SJCRH30 (cell line): Measurements from ENCODE around the gene HARS2. TPM values are rescaled to one million over a fixed set of nuclear protein-coding genes. Genes with fewer than 3 reads are reported as not detected.
"Not testable (repeated sequence)": the region's sequence is repeated elsewhere in the genome, so short reads cannot be mapped to it uniquely, and the experiment has no call there.

ENCODE experiments used
- DNase-seq, 2 experiments: peaks; one replicate each; pipeline ENCODE4 v3.0.0-alpha.2; 2015 to 2020
- H3K27ac ChIP-seq: fragments of 250-450 bp; sonication (Bioruptor Pico); 2 replicates; pipeline ENCODE4 v1.5.1; 2020; ENCODE audit warnings: mild to moderate bottlenecking, moderate library complexity
- H3K27me3 ChIP-seq: fragments of 250-450 bp; sonication (Bioruptor Pico); 2 replicates; pipeline ENCODE4 v1.5.1; 2020; ENCODE audit warnings: mild to moderate bottlenecking, moderate library complexity
- H3K36me3 ChIP-seq: fragments of 250-450 bp; sonication (Bioruptor Pico); 2 replicates; pipeline ENCODE4 v1.5.1; 2020; ENCODE audit warnings: mild to moderate bottlenecking, moderate library complexity
- H3K4me1 ChIP-seq: fragments of 250-450 bp; sonication (Bioruptor Pico); 2 replicates; pipeline ENCODE4 v1.5.1; 2020; ENCODE audit warnings: mild to moderate bottlenecking, moderate library complexity
- H3K4me3 ChIP-seq: fragments of 250-450 bp; sonication (Bioruptor Pico); 2 replicates; pipeline ENCODE4 v1.5.1; 2020; ENCODE audit warnings: mild to moderate bottlenecking, moderate library complexity
- H3K9me3 ChIP-seq: fragments of 250-450 bp; sonication (Bioruptor Pico); replicated peaks from 2 replicates; pipeline ENCODE4 v1.5.1; 2020; ENCODE audit warnings: mild to moderate bottlenecking, moderate library complexity
- total RNA-seq: library from RNA; depleted of rRNA; stranded (reverse); fragments of >200 nt; shearing (Covaris generic); gene quantifications from 2 replicates; pipeline ENCODE4 v1.2.3, GENCODE V29; 2014; rRNA removed

Gene HARS2, protein sequence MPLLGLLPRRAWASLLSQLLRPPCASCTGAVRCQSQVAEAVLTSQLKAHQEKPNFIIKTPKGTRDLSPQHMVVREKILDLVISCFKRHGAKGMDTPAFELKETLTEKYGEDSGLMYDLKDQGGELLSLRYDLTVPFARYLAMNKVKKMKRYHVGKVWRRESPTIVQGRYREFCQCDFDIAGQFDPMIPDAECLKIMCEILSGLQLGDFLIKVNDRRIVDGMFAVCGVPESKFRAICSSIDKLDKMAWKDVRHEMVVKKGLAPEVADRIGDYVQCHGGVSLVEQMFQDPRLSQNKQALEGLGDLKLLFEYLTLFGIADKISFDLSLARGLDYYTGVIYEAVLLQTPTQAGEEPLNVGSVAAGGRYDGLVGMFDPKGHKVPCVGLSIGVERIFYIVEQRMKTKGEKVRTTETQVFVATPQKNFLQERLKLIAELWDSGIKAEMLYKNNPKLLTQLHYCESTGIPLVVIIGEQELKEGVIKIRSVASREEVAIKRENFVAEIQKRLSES
- 27.1 TPM in 2 replicates for total RNA-seq

DNA sequence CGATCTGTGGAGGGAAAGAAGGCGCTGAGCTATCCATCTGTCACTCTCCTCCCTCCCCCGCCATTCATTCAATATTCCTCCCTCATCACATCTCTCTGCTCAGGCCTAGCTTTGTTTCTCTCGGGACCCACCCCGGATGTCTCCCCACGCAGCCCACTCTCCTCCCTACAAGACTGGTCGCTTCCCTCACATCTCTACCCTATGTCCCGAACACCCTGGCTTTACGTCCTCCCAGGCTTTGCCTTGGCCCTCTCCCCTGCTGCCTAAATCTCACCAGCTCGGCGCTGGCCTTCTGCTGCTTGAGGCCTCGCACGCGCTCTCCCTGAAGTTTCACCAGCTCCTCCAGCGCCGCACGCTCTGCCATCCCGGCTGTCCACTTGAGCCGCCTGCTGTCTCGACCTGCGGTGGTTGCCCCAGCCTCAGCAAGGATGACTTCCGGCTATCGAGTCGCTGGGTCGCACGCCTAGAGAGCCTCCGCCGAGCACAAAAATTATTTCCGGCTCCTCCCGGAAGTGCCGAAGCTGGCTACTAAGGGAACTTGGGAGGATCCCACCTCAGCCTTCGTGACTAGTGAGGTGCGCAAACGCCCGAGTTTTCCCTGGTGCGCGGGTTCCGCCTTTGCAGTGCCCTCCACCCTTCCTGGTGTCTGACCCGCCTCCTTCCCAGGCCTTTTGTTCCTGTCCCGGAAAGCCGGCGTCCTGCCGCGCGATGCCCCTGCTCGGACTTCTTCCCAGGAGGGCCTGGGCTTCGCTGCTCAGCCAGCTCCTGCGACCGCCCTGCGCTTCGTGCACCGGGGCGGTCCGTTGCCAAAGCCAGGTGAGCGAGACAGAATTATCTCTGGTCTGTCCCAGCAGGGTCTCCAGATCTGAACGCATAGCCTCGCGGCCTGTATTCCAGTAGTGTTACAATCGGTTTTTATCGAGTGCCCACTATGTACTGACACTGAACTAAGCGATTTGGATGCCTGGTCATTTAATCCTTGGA lies at the start of gene HARS2, which contains the start of gene HARS1:
Gene HARS2, plus strand, starts transcription at position 515 of the 984 bp plus-strand sequence. Its CDS starts 194 bp downstream, at position 709.
Gene HARS1, minus strand, starts transcription at position 430 of the 984 bp plus-strand sequence. Its CDS starts 66 bp downstream, at position 364.
- Histone ChIP-seq H3K36me3 (peaks cover 14% of the 10 kb centered on the region), H3K9me3 (no peaks in the 10 kb centered on the region), H3K27ac (peak within 1 kb of the TSS; percentile 48), H3K4me3 (peak within 1 kb of the TSS; percentile 67), H3K27me3 (no peaks in the 10 kb centered on the region), H3K4me1 (no peaks in the 10 kb centered on the region; the same call in 1 of the 2 replicates)
- DNase-seq = peak; percentile 95

GRCh38 chr5:140641716-140642115 lies 49.5 kb upstream of the HARS2 start:
- Histone ChIP-seq H3K36me3 (peaks cover 12% of the 10 kb centered on the region), H3K27ac (no peak overlapping the region), H3K9me3 (no peaks in the 10 kb centered on the region), H3K4me1 (peaks cover 9% of the 10 kb centered on the region), H3K27me3 (no peaks in the 10 kb centered on the region), H3K4me3 (no peak overlapping the region)
- DNase-seq = no peak

DNA sequence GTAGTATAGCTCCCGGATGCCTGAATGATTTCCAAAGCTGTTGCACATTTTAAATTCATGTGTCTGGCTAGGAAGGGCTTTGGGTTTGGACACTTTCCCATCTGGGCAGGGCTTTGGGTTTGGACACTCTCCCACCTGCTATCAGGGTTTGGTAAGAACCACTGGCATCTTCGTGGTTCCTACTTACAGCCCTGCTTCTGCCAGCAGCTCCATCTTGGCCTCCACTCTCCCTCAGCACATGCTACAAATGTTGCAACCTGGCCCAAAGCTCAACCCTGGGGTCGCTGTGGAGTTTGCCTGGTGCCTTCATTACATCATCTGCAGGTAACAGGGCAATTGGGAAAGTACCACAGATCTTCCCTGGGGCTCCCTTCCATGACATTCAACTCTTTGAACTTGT lies 48.5 kb upstream of the HARS2 start:
- no peaks in the 10 kb centered on the region for H3K9me3 ChIP-seq
- H3K27ac ChIP-seq = no peak overlapping the region
- peaks cover 9% of the 10 kb centered on the region for H3K4me1 ChIP-seq
- H3K36me3 ChIP-seq = peaks cover 12% of the 10 kb centered on the region
- DNase-seq = no peak
- H3K27me3 ChIP-seq = no peaks in the 10 kb centered on the region
- no peak overlapping the region for H3K4me3 ChIP-seq

- peaks cover 30% of the 10 kb centered on the region for H3K36me3 ChIP-seq
- DNase-seq = no peak
- no peaks in the 10 kb centered on the region for H3K27me3 ChIP-seq
- H3K4me3 ChIP-seq = peak overlapping the region; percentile 72
- peaks cover 5% of the 10 kb centered on the region; the same call in 1 of the 2 replicates for H3K4me1 ChIP-seq
- peak overlapping the region; percentile 15; the same call in 1 of the 2 replicates for H3K27ac ChIP-seq
- H3K9me3 ChIP-seq = no peaks in the 10 kb centered on the region
Measured at GRCh38 chr5:140647042-140647419, 44.2 kb upstream of the HARS2 start.

DNA sequence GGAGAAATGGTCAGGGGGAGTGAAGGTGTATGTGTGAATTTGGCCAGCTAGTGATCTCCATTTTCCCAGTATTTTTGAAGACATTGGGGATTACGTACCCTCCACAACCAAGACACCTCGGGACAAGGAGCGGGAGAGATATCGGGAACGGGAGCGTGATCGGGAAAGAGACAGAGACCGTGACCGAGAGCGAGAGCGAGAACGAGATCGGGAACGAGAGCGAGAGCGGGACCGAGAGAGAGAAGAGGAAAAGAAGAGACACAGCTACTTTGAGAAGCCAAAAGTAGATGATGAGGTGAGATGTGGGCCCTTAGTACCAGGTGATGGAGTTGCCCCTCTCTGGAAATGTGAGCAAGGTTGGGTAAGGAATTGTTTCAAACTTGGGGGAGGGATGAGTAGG lies 32.4 kb upstream of the HARS2 start:
- Histone ChIP-seq H3K27ac (no peak overlapping the region), H3K36me3 (peaks cover 79% of the 10 kb centered on the region), H3K4me1 (no peaks in the 10 kb centered on the region), H3K4me3 (no peak overlapping the region), H3K9me3 (no peaks in the 10 kb centered on the region), H3K27me3 (no peaks in the 10 kb centered on the region)
- no peak for DNase-seq

DNA sequence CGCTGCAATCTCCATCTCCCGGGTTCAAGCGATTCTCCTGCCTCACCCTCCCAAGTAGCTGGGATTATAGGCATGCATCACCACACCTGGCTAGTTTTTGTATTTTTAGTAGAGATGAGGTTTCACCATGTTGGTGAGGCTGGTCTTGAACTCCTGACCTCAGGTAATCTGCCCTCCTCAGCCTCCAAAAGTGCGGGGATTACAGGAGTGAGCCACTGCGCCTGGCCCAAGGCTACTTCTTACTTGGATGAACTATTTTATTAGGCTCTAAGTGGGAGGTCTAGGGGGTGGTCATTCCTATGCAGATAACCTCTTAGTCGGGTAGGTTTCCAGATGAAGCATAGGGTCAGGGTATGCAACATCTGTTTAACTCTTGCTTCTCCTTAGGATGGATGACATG lies 30.9 kb upstream of the HARS2 start:
- not testable (repeated sequence) for H3K27ac ChIP-seq, H3K27me3 ChIP-seq, H3K4me3 ChIP-seq, H3K4me1 ChIP-seq, H3K9me3 ChIP-seq, DNase-seq
- peaks cover 65% of the 10 kb centered on the region for H3K36me3 ChIP-seq

GRCh38 chr5:140664030-140664358 lies 27.3 kb upstream of the HARS2 start:
- peaks cover 39% of the 10 kb centered on the region for H3K36me3 ChIP-seq
- peak overlapping the region; percentile 77 for H3K4me3 ChIP-seq
- no peaks in the 10 kb centered on the region for H3K9me3 ChIP-seq
- H3K27ac ChIP-seq = peak overlapping the region; percentile 70
- DNase-seq = no peak
- no peaks in the 10 kb centered on the region for H3K27me3 ChIP-seq
- H3K4me1 ChIP-seq = no peaks in the 10 kb centered on the region

DNA sequence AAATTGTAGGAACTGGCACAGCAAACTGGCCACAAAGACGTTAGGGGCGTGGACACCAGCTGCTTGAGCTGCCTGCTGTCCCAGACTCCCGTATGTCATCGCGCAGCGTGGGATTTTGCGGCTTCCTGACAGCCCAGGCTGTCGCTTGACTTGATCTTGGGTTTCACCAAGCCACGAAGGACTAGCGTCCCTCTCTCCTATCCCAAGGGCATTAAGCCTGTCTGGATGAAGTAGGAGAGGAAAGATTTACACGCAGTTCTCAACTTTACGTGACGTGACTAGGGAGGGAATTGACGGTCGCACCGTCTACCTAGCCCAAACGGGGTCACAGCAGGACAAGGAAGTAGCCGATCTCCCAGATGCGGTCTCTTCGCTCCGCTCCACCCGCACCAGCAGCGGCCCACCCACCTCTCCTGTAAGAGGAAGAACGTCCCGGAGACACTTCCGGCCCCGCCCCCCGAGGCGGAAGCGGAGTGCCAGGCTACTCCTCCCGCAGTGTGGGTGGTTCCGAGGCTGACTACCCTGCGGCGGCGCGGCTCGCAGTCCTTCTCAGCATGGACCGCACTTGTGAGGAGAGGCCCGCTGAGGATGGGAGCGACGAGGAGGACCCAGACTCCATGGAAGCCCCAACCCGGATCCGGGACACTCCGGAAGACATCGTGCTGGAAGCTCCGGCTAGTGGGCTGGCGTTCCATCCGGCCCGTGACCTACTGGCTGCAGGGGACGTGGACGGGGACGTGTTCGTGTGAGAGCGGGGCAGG lies 26.7 kb upstream of the HARS2 start, which contains the start of gene WDR55:
Gene WDR55, plus strand, starts transcription at position 546 of the 761 bp plus-strand sequence. Its CDS starts 9 bp downstream, at position 555.
- peak within 1 kb of the TSS; percentile 77 for H3K4me3 ChIP-seq
- no peaks in the 10 kb centered on the region for H3K4me1 ChIP-seq
- H3K36me3 ChIP-seq = peaks cover 39% of the 10 kb centered on the region
- peak within 1 kb of the TSS; percentile 70 for H3K27ac ChIP-seq
- no peaks in the 10 kb centered on the region for H3K9me3 ChIP-seq
- DNase-seq = peak; percentile 96 to 98
- no peaks in the 10 kb centered on the region for H3K27me3 ChIP-seq

GRCh38 chr5:140671035-140671434 lies 20.2 kb upstream of the HARS2 start:
- H3K4me3 ChIP-seq, H3K27me3 ChIP-seq, H3K4me1 ChIP-seq, H3K27ac ChIP-seq, DNase-seq, H3K9me3 ChIP-seq: not testable (repeated sequence)
- peaks cover 54% of the 10 kb centered on the region for H3K36me3 ChIP-seq

- Histone ChIP-seq H3K27ac (no peak overlapping the region), H3K9me3 (no peaks in the 10 kb centered on the region), H3K27me3 (no peaks in the 10 kb centered on the region), H3K4me1 (no peaks in the 10 kb centered on the region), H3K36me3 (peaks cover 59% of the 10 kb centered on the region), H3K4me3 (no peak overlapping the region)
- no peak for DNase-seq
Measured at GRCh38 chr5:140671472-140672125, 19.7 kb upstream of the HARS2 start.

DNA sequence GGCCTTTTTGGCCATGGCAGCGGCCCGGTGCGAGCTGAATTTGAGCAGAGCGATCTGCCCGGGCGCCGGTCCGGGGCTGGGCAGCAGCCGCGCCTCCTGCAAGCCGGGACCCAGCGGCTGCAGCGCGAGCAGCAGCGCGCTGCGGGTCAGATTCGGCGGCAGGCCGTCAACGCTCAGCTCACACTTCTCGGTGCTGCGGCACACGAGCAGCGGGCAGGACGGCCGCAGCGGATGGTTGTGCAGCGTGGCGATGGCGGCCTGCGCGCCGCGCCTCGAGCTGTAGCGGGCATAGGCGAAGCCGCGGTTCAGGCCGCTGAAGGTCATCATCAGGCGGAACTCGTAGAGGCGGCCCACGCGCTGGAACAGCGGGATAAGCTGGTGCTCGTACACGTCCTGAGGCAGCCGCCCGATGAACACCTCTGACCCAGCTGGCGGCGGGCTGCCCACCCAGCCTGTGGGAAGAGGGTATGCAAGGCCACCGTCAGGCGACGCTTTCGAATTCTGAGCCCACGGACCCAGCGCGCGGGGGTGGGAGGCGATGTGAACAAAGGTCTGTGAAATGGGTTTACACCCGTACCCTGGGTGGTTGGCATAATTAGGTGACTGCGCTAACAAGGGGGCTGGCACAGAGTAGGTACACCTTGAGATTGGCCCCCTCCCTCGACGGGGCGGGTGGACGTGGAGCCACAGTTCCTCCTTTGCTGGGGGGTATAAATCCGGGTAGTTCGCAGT lies 18.6 kb upstream of the HARS2 start:
- no peaks in the 10 kb centered on the region for H3K4me1 ChIP-seq
- H3K27me3 ChIP-seq = no peaks in the 10 kb centered on the region
- H3K4me3 ChIP-seq = no peak overlapping the region
- no peaks in the 10 kb centered on the region for H3K9me3 ChIP-seq
- no peak overlapping the region for H3K27ac ChIP-seq
- DNase-seq = no peak
- H3K36me3 ChIP-seq = peaks cover 60% of the 10 kb centered on the region

GRCh38 chr5:140673187-140673976 lies 17.9 kb upstream of the HARS2 start, which contains the start of gene DND1:
TSS of gene DND1 (minus strand) at chr5:140673576. CDS start at chr5:140673542, 34 bp downstream.
- H3K27ac ChIP-seq = no peak within 1 kb of the TSS
- no peaks in the 10 kb centered on the region for H3K4me1 ChIP-seq
- no peak for DNase-seq

More at GRCh38 chr5:140673187-140673976, 17.9 kb upstream of the HARS2 start, which contains the start of gene DND1:
- Histone ChIP-seq H3K36me3 (peaks cover 63% of the 10 kb centered on the region), H3K27me3 (no peaks in the 10 kb centered on the region), H3K4me3 (no peak within 1 kb of the TSS), H3K9me3 (no peaks in the 10 kb centered on the region)
